Measurements from ENCODE around the gene TMEM178A. TPM values are rescaled to one million over a fixed set of nuclear protein-coding genes. Genes with fewer than 3 reads are reported as not detected.

The TMEM178A gene
- total and polyA plus RNA-seq, 2 of the 8 experiments (the other 6 are each of a cell fraction or from before 2014, with no cell fraction given), result 11.2 to 14.9 TPM

DNA sequence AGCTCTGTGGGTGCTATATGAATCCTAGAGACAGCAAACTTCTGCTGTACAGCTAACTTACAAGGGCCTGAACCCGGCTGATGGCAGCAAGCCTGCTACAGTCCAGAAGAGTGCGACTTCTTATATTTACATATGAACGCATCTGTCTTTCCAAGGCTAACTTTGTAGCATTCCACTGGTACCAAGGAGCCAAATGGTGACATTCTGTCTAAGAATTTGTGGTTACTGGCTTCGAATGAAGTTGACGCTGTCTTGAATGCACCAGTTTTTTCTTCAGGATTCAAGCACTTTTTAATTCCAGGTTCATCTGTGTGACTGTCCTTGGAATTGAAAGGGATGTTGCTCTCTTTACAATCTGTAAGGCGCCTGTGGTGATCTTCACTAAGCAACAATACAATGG is 70.9 kb downstream of the TMEM178A start (continued):
- TF ChIP-seq TAF7 (optimal IDR thresholded peaks at IDR 0.05; ENCODE audit: borderline replicate concordance, low read depth, low read length), result no peak
- TF ChIP-seq SIX5 (IDR thresholded peaks at IDR 0.05; ENCODE audit: low read depth, low read length), result no peak
- TF ChIP-seq MAFK (IDR thresholded peaks at IDR 0.05; ENCODE audit: low read depth, low read length), result no peak
- no peak for TF ChIP-seq CHD1 (IDR thresholded peaks at IDR 0.05; ENCODE audit: low read depth, low read length)
- no peak for TF ChIP-seq JUN (IDR thresholded peaks at IDR 0.05; ENCODE audit: low read depth, low read length)
- TF ChIP-seq CBX5 (IDR thresholded peaks at IDR 0.05; ENCODE audit: low read depth, low read length), result no peak

Measured in H1 (cell line).